ENCODE data around the gene IRF4.

- TF ChIP-seq CTCF (IDR thresholded peaks at IDR 0.05) (no peak), POLR2AphosphoS5 (IDR thresholded peaks at IDR 0.05) (no peak)
Measured at GRCh38 chr6:373773-374724, 17.5 kb upstream of the IRF4 start.

All from breast epithelium (tissue), 3 donors.